ENCODE measurements around the gene FAM24A.

FAM24A gene

DNA sequence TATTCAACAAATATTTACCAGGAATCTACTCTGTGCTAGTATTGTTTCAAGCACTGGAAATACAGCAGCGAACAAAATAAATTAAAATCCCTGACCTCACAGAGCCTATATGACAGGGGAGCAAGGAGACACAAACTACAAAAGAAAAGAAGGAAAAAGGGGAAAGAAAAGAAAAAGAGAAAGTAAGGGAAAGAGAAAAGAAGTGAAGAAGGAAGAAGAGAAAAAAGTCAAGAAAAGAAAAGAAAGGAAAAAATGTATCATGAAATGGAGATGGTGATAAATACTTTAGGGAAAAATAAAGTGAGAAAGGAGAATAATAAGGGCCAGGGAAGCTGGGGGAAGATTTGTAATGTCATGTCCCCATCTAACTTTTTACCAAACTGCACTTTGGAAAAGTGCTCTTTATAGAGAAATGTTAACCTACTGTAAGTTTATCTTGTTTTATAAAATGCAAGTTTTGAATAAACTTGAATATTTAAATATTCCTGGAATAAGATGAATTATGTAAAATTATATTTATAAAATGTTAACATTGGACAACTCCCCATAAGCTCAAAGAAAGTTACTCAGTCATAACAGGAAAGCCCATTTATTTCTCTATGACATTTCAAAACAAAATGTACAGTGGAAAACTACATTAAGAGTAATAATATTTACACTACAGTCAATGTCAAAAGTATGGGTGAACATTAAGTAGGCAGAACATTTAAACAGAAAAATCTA is 28.9 kb downstream of the FAM24A start:
- H3K4me1 ChIP-seq (ENCODE audit: control insufficient read depth, low read depth, low read length), result no peaks in the 10 kb centered on the region
- no peaks in the 10 kb centered on the region for H3K27me3 ChIP-seq (ENCODE audit: control insufficient read depth, insufficient read depth, low read length)
- no peak overlapping the region for H3K27ac ChIP-seq (ENCODE audit: low read length)
- no peak overlapping the region for H3K4me3 ChIP-seq (ENCODE audit: low read length)
- H3K9ac ChIP-seq (ENCODE audit: low read length), result no peak overlapping the region
- no peaks in the 10 kb centered on the region for H3K9me3 ChIP-seq (ENCODE audit: control insufficient read depth, low read depth, low read length)
- H3K36me3 ChIP-seq (ENCODE audit: control insufficient read depth, low read depth, low read length), result peaks cover 19% of the 10 kb centered on the region

- H3K27me3 ChIP-seq (ENCODE audit: control insufficient read depth, insufficient read depth, low read length), result no peaks in the 10 kb centered on the region
- H3K27ac ChIP-seq (ENCODE audit: low read length), result no peak overlapping the region
- no peak overlapping the region for H3K4me3 ChIP-seq (ENCODE audit: low read length)
- no peaks in the 10 kb centered on the region for H3K9me3 ChIP-seq (ENCODE audit: control insufficient read depth, low read depth, low read length)
- no peak overlapping the region for H3K9ac ChIP-seq (ENCODE audit: low read length)
- H3K4me1 ChIP-seq (ENCODE audit: control insufficient read depth, low read depth, low read length), result no peaks in the 10 kb centered on the region
- peaks cover 19% of the 10 kb centered on the region for H3K36me3 ChIP-seq (ENCODE audit: control insufficient read depth, low read depth, low read length)
Measured at GRCh38 chr10:122939856-122940543, 29.6 kb downstream of the FAM24A start.

- no peak overlapping the region for H3K27ac ChIP-seq (ENCODE audit: low read length)
- H3K36me3 ChIP-seq (ENCODE audit: control insufficient read depth, low read depth, low read length), result peaks cover 35% of the 10 kb centered on the region
- H3K4me1 ChIP-seq (ENCODE audit: control insufficient read depth, low read depth, low read length), result no peaks in the 10 kb centered on the region
- H3K27me3 ChIP-seq (ENCODE audit: control insufficient read depth, insufficient read depth, low read length), result peaks cover under 1% of the 10 kb centered on the region
- H3K4me3 ChIP-seq (ENCODE audit: low read length), result no peak overlapping the region
- no peaks in the 10 kb centered on the region for H3K9me3 ChIP-seq (ENCODE audit: control insufficient read depth, low read depth, low read length)
- no peak overlapping the region for H3K9ac ChIP-seq (ENCODE audit: low read length)
Measured at GRCh38 chr10:122949296-122949695, 38.9 kb downstream of the FAM24A start.

DNA sequence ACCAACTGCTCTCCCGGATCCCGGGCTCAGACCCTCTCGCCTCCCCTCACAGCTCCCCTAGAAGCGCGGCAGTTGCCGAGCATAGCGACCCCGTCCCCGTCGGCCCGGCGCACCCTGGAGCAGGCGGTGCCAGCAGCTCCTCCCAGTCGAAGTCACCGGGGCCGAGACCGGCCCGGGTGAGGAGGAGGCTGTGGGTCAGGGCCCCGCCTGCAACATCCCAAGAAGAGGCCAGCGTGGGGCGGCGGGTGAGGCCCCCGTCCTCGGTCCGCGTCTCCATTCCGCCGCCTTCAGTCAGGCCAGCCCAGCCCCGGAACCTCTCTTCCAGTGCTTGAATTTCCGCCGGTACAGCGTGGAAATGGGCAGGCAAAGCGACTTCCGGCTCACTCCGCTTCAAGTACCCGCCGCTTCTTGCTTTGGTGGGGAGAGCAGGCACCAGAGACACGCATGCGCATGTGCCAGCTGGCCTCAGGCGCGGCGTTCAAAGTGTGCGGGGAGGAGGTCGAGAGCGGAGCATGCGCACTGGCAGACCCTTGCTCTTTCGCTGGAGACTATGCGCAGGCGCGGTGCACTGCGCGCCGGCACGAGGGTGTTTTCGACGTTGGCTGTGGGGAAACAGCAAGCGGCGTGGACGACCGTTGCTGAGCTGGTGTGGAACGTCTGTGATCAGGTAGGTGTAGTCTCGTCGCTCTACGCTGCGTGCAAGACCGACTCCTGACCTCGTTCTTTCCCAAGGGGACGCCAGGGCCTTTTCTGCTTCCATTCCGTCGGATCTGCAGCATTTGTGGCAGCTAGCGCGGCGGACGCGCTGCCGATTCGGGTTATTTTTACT is 43.7 kb downstream of the FAM24A start, which contains the start of gene C10orf88:
Gene C10orf88 (minus strand): TSS at position 326 of the 829 bp plus-strand sequence. CDS start 49 bp downstream, at position 277.
- H3K4me3 ChIP-seq (ENCODE audit: low read length), result peak within 1 kb of the TSS; percentile 79
- H3K4me1 ChIP-seq (ENCODE audit: control insufficient read depth, low read depth, low read length), result no peaks in the 10 kb centered on the region
- peaks cover 8% of the 10 kb centered on the region for H3K9me3 ChIP-seq (ENCODE audit: control insufficient read depth, low read depth, low read length)
- peaks cover 12% of the 10 kb centered on the region for H3K36me3 ChIP-seq (ENCODE audit: control insufficient read depth, low read depth, low read length)
- no peak within 1 kb of the TSS for H3K27ac ChIP-seq (ENCODE audit: low read length)
- peak within 1 kb of the TSS; percentile 59 for H3K9ac ChIP-seq (ENCODE audit: low read length)
- H3K27me3 ChIP-seq (ENCODE audit: control insufficient read depth, insufficient read depth, low read length), result peaks cover 32% of the 10 kb centered on the region

GRCh38 chr10:122954731-122955050 is 44.3 kb downstream of the FAM24A start:
- no peak overlapping the region for H3K9ac ChIP-seq (ENCODE audit: low read length)
- no peak overlapping the region for H3K27ac ChIP-seq (ENCODE audit: low read length)
- H3K4me1 ChIP-seq (ENCODE audit: control insufficient read depth, low read depth, low read length), result no peaks in the 10 kb centered on the region
- H3K4me3 ChIP-seq (ENCODE audit: low read length), result no peak overlapping the region
- H3K36me3 ChIP-seq (ENCODE audit: control insufficient read depth, low read depth, low read length), result peaks cover 7% of the 10 kb centered on the region
- H3K9me3 ChIP-seq (ENCODE audit: control insufficient read depth, low read depth, low read length), result peaks cover 8% of the 10 kb centered on the region
- H3K27me3 ChIP-seq (ENCODE audit: control insufficient read depth, insufficient read depth, low read length), result peaks cover 32% of the 10 kb centered on the region

GRCh38 chr10:122955892-122956291 is 45.5 kb downstream of the FAM24A start:
- H3K9me3 ChIP-seq (ENCODE audit: control insufficient read depth, low read depth, low read length), result peaks cover 8% of the 10 kb centered on the region
- H3K9ac ChIP-seq (ENCODE audit: low read length), result no peak overlapping the region
- peaks cover 32% of the 10 kb centered on the region for H3K27me3 ChIP-seq (ENCODE audit: control insufficient read depth, insufficient read depth, low read length)
- H3K4me1 ChIP-seq (ENCODE audit: control insufficient read depth, low read depth, low read length), result no peaks in the 10 kb centered on the region
- H3K36me3 ChIP-seq (ENCODE audit: control insufficient read depth, low read depth, low read length), result no peaks in the 10 kb centered on the region
- no peak overlapping the region for H3K27ac ChIP-seq (ENCODE audit: low read length)
- no peak overlapping the region for H3K4me3 ChIP-seq (ENCODE audit: low read length)

DNA sequence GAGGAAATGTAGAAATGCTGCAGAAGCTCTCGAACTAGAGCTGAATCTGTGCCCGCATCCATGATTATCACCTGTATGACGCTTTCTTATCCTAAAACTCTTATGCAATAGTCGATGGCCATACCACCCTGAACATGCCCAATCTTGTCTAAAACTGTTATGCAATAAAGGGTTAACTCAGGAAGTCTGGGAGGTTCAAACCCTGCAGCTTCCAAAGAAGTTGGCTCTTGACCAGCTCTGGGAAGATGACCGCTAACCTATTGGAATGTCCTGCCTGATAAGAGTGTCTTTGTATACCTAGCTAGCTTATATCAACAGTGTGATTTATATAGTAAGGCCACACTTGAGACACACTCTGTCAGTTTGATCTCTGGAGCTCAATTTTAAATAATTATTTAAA is 47.1 kb downstream of the FAM24A start:
- H3K4me1 ChIP-seq (ENCODE audit: control insufficient read depth, low read depth, low read length), result no peaks in the 10 kb centered on the region
- H3K36me3 ChIP-seq (ENCODE audit: control insufficient read depth, low read depth, low read length), result no peaks in the 10 kb centered on the region
- H3K27me3 ChIP-seq (ENCODE audit: control insufficient read depth, insufficient read depth, low read length), result peaks cover 32% of the 10 kb centered on the region
- no peak overlapping the region for H3K27ac ChIP-seq (ENCODE audit: low read length)
- H3K9ac ChIP-seq (ENCODE audit: low read length), result no peak overlapping the region
- peaks cover 8% of the 10 kb centered on the region for H3K9me3 ChIP-seq (ENCODE audit: control insufficient read depth, low read depth, low read length)
- H3K4me3 ChIP-seq (ENCODE audit: low read length), result no peak overlapping the region

DNA sequence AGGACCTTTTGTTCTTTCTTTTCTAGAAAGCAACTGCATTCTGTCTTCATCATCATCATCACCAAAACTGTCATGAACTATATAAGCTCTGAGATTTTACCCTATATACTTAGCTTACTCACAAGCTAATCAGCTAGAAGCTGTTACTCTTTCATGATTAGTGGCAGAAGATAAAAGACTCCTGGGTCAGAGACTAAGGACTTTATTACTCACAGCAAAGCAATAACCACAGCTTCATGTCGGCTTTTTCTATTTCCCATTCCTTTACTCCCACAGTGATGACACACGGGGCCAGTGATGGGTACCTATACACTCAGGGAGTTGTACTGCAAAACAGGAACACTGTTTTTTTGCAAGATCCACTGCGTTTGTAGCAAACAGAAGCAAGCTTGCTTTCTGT is 52.0 kb downstream of the FAM24A start:
- no peaks in the 10 kb centered on the region for H3K36me3 ChIP-seq (ENCODE audit: control insufficient read depth, low read depth, low read length)
- H3K4me1 ChIP-seq (ENCODE audit: control insufficient read depth, low read depth, low read length), result no peaks in the 10 kb centered on the region
- H3K27me3 ChIP-seq (ENCODE audit: control insufficient read depth, insufficient read depth, low read length), result peaks cover 1% of the 10 kb centered on the region

More for the DNA sequence above, 52.0 kb downstream of the FAM24A start:
- no peak overlapping the region for H3K27ac ChIP-seq (ENCODE audit: low read length)
- H3K9ac ChIP-seq (ENCODE audit: low read length), result no peak overlapping the region
- no peak overlapping the region for H3K4me3 ChIP-seq (ENCODE audit: low read length)
- no peaks in the 10 kb centered on the region for H3K9me3 ChIP-seq (ENCODE audit: control insufficient read depth, low read depth, low read length)
